IMR-90 (cell line): Measurements from ENCODE around the gene TDP2. TPM values are rescaled to one million over a fixed set of nuclear protein-coding genes. Genes with fewer than 3 reads are reported as not detected.
"Not testable (repeated sequence)": the region's sequence is repeated elsewhere in the genome, so short reads cannot be mapped to it uniquely, and the experiment has no call there.

Experiments
- ATAC-seq: fragments of 200-7000 bp; cut with Tn5 transposase; 2 replicates; pipeline ENCODE4 v1.9.1; 2020; ENCODE audit warnings: low read depth, mild to moderate bottlenecking, moderate library complexity
- BruUV-seq: library from RNA; stranded (reverse); fragments of 400-500 nt; replicated peaks from 2 replicates; lab custom pipeline; 2021; lab: Mats Ljungman, UMichigan
- CTCF ChIA-PET: fragments of 300-600 bp; formaldehyde crosslinking; extraction: SDS; loops from one replicate; lab custom pipeline; 2021; ENCODE audit warnings: antibody characterized with exemption; lab: Yijun Ruan, JAX
- POLR2A ChIA-PET: fragments of 300-600 bp; sonication (Branson Sonifier 250); formaldehyde crosslinking; loops from one replicate; lab custom pipeline; 2022; ENCODE audit warnings: antibody characterized with exemption; ENCODE audit not compliant: unreplicated experiment; lab: Charles Lee
- DNase-seq: peaks from one replicate; pipeline ENCODE4 v3.0.0; 2013
- H2AFZ ChIP-seq: replicated peaks from 2 replicates; pipeline ENCODE3; 2013; ENCODE audit warnings: low read length, mild to moderate bottlenecking; ENCODE audit not compliant: poor library complexity
- H2AK5ac ChIP-seq: 2 replicates; pipeline ENCODE4 v1.6.1; 2013; ENCODE audit warnings: low read depth, low read length, inconsistent platforms
- H2AK9ac ChIP-seq: replicated peaks from 2 replicates; pipeline ENCODE3; 2013; ENCODE audit warnings: mild to moderate bottlenecking, low read depth, low read length, moderate library complexity; ENCODE audit not compliant: poor library complexity
- H2BK120ac ChIP-seq: 2 replicates; pipeline ENCODE4 v1.6.1; 2013; ENCODE audit warnings: low read depth, low read length, inconsistent platforms
- H2BK15ac ChIP-seq: 3 replicates; pipeline ENCODE4 v1.6.1; 2013; ENCODE audit warnings: low read depth, low read length, inconsistent platforms
- H2BK20ac ChIP-seq: 2 replicates; pipeline ENCODE4 v1.6.1; 2013; ENCODE audit warnings: low read depth, mild to moderate bottlenecking, inconsistent platforms, low read length, moderate library complexity
- H2BK5ac ChIP-seq: 2 replicates; pipeline ENCODE4 v1.6.1; 2013; ENCODE audit warnings: mild to moderate bottlenecking, low read depth, low read length, inconsistent platforms; ENCODE audit not compliant: poor library complexity, severe bottlenecking
- H3K14ac ChIP-seq: replicated peaks from 2 replicates; pipeline ENCODE4 v1.6.1; 2013; ENCODE audit warnings: low read depth, low read length, inconsistent platforms
- H3K18ac ChIP-seq: 2 replicates; pipeline ENCODE4 v1.6.1; 2013; ENCODE audit warnings: low read depth, low read length, control low read depth
- H3K23ac ChIP-seq: 2 replicates; pipeline ENCODE4 v1.6.1; 2013; ENCODE audit warnings: low read depth, low read length, inconsistent platforms
- H3K27ac ChIP-seq: 2 replicates; pipeline ENCODE4 v1.5.1; 2013; ENCODE audit warnings: mild to moderate bottlenecking, control low read depth, low read length; ENCODE audit not compliant: insufficient read depth
- H3K27me3 ChIP-seq: 2 replicates; pipeline ENCODE4 v1.6.1; 2013; ENCODE audit warnings: low read length; ENCODE audit not compliant: control insufficient read depth, insufficient read depth
- H3K36me3 ChIP-seq: 2 replicates; pipeline ENCODE4 v1.6.1; 2013; ENCODE audit warnings: low read length, mixed read lengths; ENCODE audit not compliant: control insufficient read depth, insufficient read depth
- H3K4ac ChIP-seq: 2 replicates; pipeline ENCODE4 v1.6.1; 2013; ENCODE audit warnings: low read depth, low read length, inconsistent platforms
- H3K4me1 ChIP-seq: 2 replicates; pipeline ENCODE4 v1.6.1; 2013; ENCODE audit warnings: low read length, mixed read lengths; ENCODE audit not compliant: control insufficient read depth, insufficient read depth
- H3K4me2 ChIP-seq: 2 replicates; pipeline ENCODE4 v1.6.1; 2013; ENCODE audit warnings: low read depth, mild to moderate bottlenecking, control low read depth, low read length, moderate library complexity
- H3K4me3 ChIP-seq: 2 replicates; pipeline ENCODE4 v1.5.1; 2013; ENCODE audit warnings: low read depth, mild to moderate bottlenecking, control low read depth, low read length, moderate library complexity; ENCODE audit not compliant: insufficient read depth
- H3K56ac ChIP-seq: 2 replicates; pipeline ENCODE4 v1.6.1; 2013; ENCODE audit warnings: low read length, inconsistent platforms; ENCODE audit not compliant: insufficient read depth; ENCODE audit errors: extremely low read depth
- H3K79me1 ChIP-seq, 2 experiments: 2 replicates each; pipeline ENCODE4 v1.6.1; 2013; ENCODE audit warnings: low read length in 2 of 2, inconsistent platforms in 1 of 2, low read depth in 1 of 2
- H3K9ac ChIP-seq: 2 replicates; pipeline ENCODE4 v1.6.1; 2013; ENCODE audit warnings: low read depth, low read length, control low read depth
- H3K9me1 ChIP-seq: 2 replicates; pipeline ENCODE4 v1.6.1; 2013; ENCODE audit warnings: low read length, inconsistent platforms; ENCODE audit not compliant: insufficient read depth
- H3K9me3 ChIP-seq: 2 replicates; pipeline ENCODE4 v1.6.1; 2013; ENCODE audit warnings: low read length; ENCODE audit not compliant: control insufficient read depth, insufficient read depth
- H4K20me1 ChIP-seq: 2 replicates; pipeline ENCODE4 v1.6.1; 2013; ENCODE audit warnings: low read length, inconsistent platforms; ENCODE audit not compliant: insufficient read depth
- H4K5ac ChIP-seq: 2 replicates; pipeline ENCODE4 v1.6.1; 2013; ENCODE audit warnings: mild to moderate bottlenecking, low read depth, low read length, control low read depth
- H4K8ac ChIP-seq, 2 experiments: 2 replicates each; pipeline ENCODE4 v1.6.1; 2013; ENCODE audit warnings: low read depth in 2 of 2, low read length in 2 of 2, control low read depth in 1 of 2, inconsistent platforms in 1 of 2
- H4K91ac ChIP-seq: 2 replicates; pipeline ENCODE4 v1.6.1; 2013; ENCODE audit warnings: low read depth, low read length, inconsistent platforms; ENCODE audit not compliant: insufficient read depth
- MXI1 ChIP-seq: IDR thresholded peaks from 2 replicates; pipeline ENCODE4 v1.6.1; 2012; ENCODE audit warnings: low read depth, mild to moderate bottlenecking, low read length, moderate library complexity, borderline replicate concordance
- POLR2A ChIP-seq: IDR thresholded peaks from 2 replicates; pipeline ENCODE4 v1.6.1; 2012; ENCODE audit warnings: mild to moderate bottlenecking, low read depth, low read length
- RCOR1 ChIP-seq: IDR thresholded peaks from 2 replicates; pipeline ENCODE4 v1.6.1; 2012; ENCODE audit warnings: mild to moderate bottlenecking, low read length, improper control_type of control experiment; ENCODE audit not compliant: insufficient replicate concordance
- WGBS, 2 experiments: methylation state at CpG; one replicate each; pipeline versions ENCODE4 v1.1.5 to v1.1.7; 2013; ENCODE audit warnings: missing lambda C conversion rate in 2 of 2; ENCODE audit not compliant: insufficient read length in 1 of 2; ENCODE audit errors: extremely low coverage in 2 of 2; 5-methylcytosine and 5-hydroxymethylcytosine counted together
- dilution Hi-C: fragments of 300-500 bp; cut with HindIII; formaldehyde crosslinking; loops from one replicate; pipeline ENCODE4 v1.14.3; 2018; ENCODE audit warnings: low sequenced_read_pairs; ENCODE audit not compliant: unreplicated experiment
- in situ Hi-C: fragments of 300-500 bp; cut with MboI; formaldehyde crosslinking; loops from 3 replicates; pipeline ENCODE4 v1.14.3; 2019; ENCODE audit warnings: low sequenced_read_pairs, inconsistent platforms, mixed read lengths
- intact Hi-C: fragments of 100-400 bp; cut with micrococcal nuclease; formaldehyde crosslinking; loops from 2 replicates; pipeline ENCODE4 v1.10.0; 2022
- polyA plus RNA-seq, 3 experiments: library from polyadenylated mRNA; depleted of rRNA; stranded (reverse); fragments of >200 nt; gene quantifications; 2 replicates each; pipeline ENCODE4 v1.2.3, GENCODE V29; 2012; ENCODE audit warnings: low replicate concordance in 1 of 3
- total RNA-seq: library from RNA; depleted of rRNA; stranded (reverse); fragments of >200 nt; gene quantifications from 2 replicates; pipeline ENCODE4 v1.2.3, GENCODE V29; 2012
- TF ChIP-seq, protein P1 (sequence below): fragments of 150-350 bp; IDR thresholded peaks from 2 replicates; pipeline ENCODE4 v1.6.1; 2017; ENCODE audit warnings: mild to moderate bottlenecking, antibody characterized with exemption, low read length, low read depth

Gene TDP2
- total and polyA plus RNA-seq, 2 of the 4 experiments (the other 2 are of a cell fraction), result 13.6 to 22.8 TPM

DNA sequence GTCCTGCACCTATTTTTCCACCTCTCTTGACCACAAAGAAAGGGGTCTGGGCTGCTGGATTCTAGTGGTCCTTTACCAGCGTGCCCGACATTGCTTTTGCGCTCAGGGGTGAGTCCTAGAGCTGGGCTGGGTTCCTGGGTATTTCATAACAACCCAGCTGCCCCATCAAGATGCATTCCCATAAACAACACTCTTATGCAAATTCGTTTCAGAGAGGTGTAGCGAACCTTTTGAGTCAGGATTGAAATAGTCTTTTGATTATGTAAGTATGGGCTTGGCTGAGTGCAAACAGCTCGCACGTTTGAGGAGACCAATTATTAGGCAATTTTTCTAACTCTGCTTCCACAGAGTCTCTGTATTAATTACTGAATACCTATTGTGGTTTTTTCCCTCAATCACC lies 13.9 kb upstream of the TDP2 start:
- CTCF ChIA-PET, result no interaction called here
- Histone ChIP-seq H3K9me3 (no peaks in the 10 kb centered on the region), H3K14ac (no peak overlapping the region), H3K79me1 (no peaks in the 10 kb centered on the region; a peak in 2 of 4 replicates), H3K4me1 (no peaks in the 10 kb centered on the region), H4K8ac (no peak overlapping the region), H3K9me1 (no peaks in the 10 kb centered on the region), H2AK9ac (no peak overlapping the region), H2BK120ac (no peak overlapping the region), H3K36me3 (no peaks in the 10 kb centered on the region), H4K91ac (no peak overlapping the region), H3K23ac (no peak overlapping the region), H3K4me2 (no peak overlapping the region), H2AFZ (no peak overlapping the region), H3K9ac (no peak overlapping the region), H4K5ac (no peak overlapping the region), H2BK5ac (no peak overlapping the region), H3K4me3 (no peak overlapping the region), H2AK5ac (no peak overlapping the region), H4K20me1 (no peaks in the 10 kb centered on the region), H3K56ac (no peak overlapping the region), H3K4ac (no peak overlapping the region), H2BK15ac (no peak overlapping the region), H3K18ac (no peak overlapping the region), H2BK20ac (no peak overlapping the region), H3K27ac (no peak overlapping the region), H3K27me3 (no peaks in the 10 kb centered on the region)
- BruUV-seq, result no TSS peak
- TF ChIP-seq, protein P1, sequence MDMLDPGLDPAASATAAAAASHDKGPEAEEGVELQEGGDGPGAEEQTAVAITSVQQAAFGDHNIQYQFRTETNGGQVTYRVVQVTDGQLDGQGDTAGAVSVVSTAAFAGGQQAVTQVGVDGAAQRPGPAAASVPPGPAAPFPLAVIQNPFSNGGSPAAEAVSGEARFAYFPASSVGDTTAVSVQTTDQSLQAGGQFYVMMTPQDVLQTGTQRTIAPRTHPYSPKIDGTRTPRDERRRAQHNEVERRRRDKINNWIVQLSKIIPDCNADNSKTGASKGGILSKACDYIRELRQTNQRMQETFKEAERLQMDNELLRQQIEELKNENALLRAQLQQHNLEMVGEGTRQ, result no peak
- no peak for TF ChIP-seq RCOR1
- TF ChIP-seq MXI1, result no peak
- TF ChIP-seq POLR2A, result no peak
- dilution Hi-C loops (no loop called here), intact Hi-C loops (no loop called here), in situ Hi-C loops (no loop called here)
- POLR2A ChIA-PET, result no interaction called here
- no peak for DNase-seq
- no CpG with 5 or more reads among the region's 7 CpGs for WGBS, 2 experiments
- ATAC-seq, result no peak

DNA sequence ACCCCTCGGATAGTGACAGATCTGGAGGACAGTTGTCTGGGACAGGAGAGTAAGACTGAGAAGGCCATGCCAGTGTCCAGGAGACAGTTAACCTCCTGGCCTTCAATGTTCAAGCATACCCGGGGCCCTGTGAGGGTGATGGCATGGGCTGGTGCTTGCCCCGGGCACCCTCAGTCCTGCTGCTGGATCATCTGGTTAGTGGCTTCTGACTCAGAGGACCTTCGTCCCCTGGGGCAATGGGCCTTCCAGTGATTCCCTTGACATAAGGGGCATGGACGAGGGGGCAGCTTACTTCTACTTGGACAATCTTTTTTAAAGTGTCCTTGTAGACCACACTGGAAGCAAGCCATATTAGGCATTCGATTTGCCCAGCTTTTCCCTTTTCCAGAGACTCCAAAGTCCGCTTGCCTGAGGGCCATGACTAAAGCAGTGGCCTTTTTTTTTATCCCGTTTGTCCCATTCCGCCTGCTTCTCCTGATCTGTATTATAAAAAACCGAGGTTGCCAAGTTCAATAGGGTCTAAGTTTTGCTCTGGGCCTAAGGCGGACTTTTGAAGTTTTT lies 12.2 kb upstream of the TDP2 start:
- ATAC-seq, in situ Hi-C loops: not testable (repeated sequence)
- WGBS, 2 experiments, result 90% methylated on average over 2 of the region's 11 CpGs; no CpG with 5 or more reads in 1 of the 2 experiments

More for the DNA sequence above, 12.2 kb upstream of the TDP2 start:
- dilution Hi-C loops, H2BK5ac ChIP-seq, H3K18ac ChIP-seq, BruUV-seq, H4K5ac ChIP-seq, H2BK120ac ChIP-seq, H3K27ac ChIP-seq, H4K20me1 ChIP-seq, H3K14ac ChIP-seq, H3K4me2 ChIP-seq, H2AK5ac ChIP-seq, H3K4me1 ChIP-seq, H3K9ac ChIP-seq, H2AFZ ChIP-seq, intact Hi-C loops, H3K79me1 ChIP-seq, H2BK20ac ChIP-seq, H3K36me3 ChIP-seq, POLR2A ChIA-PET, H4K8ac ChIP-seq, DNase-seq, H3K27me3 ChIP-seq, H4K91ac ChIP-seq, H3K23ac ChIP-seq, H3K56ac ChIP-seq, H2BK15ac ChIP-seq, H3K4me3 ChIP-seq, H3K4ac ChIP-seq, H3K9me3 ChIP-seq, H3K9me1 ChIP-seq, H2AK9ac ChIP-seq: not testable (repeated sequence)
- CTCF ChIA-PET, result interaction anchor here (0.6 kb wide), 1 partner anchor 10 kb away, joined by 3 read pairs; no protein-coding TSS in a partner anchor
